Stomach (tissue), 9 donors: ENCODE measurements around the gene FAM227B. TPM values are rescaled to one million over a fixed set of nuclear protein-coding genes. Genes with fewer than 3 reads are reported as not detected.
A peak's percentile ranks its signal among the peaks of the same experiment; 100 is the strongest.

Source experiments
- DNase-seq, 2 donors: peaks; one replicate each; pipeline versions ENCODE4 v3.0.0 to v3.0.0-alpha.2; 2013 to 2019
- H3K27ac ChIP-seq, 5 donors: fragments of 200-600 bp in 4 of 5; sonication (generic) in 4 of 5; one replicate each; pipeline ENCODE4 v1.5.1; 2013 to 2019; ENCODE audit warnings: mild to moderate bottlenecking in 1 of 5, moderate library complexity in 1 of 5
- H3K27me3 ChIP-seq, 3 donors: fragments of 200-600 bp; sonication (generic); one replicate each; pipeline ENCODE4 v1.5.1; 2017 to 2019; ENCODE audit warnings: mixed run types in 1 of 3
- H3K36me3 ChIP-seq, 4 donors: fragments of 200-600 bp; sonication (generic); 1 replicate in 3 of 4; 2 replicates in 1 of 4; pipeline ENCODE4 v1.5.1; 2016 to 2019
- H3K4me1 ChIP-seq, 4 donors: fragments of 200-600 bp; sonication (generic); one replicate each; pipeline ENCODE4 v1.5.1; 2016 to 2019
- H3K4me3 ChIP-seq, 4 donors: fragments of 200-600 bp; sonication (generic) in 3 of 4; one replicate each; pipeline ENCODE4 v1.5.1; 2016 to 2019; ENCODE audit warnings: mild to moderate bottlenecking in 1 of 4
- H3K9me3 ChIP-seq, 4 donors: fragments of 200-600 bp; sonication (generic); one replicate each; pipeline ENCODE4 v1.5.1; 2016 to 2019
- CTCF ChIP-seq, 7 experiments: fragments of 450-650 bp in 4 of 7; fragments of 200-600 bp in 3 of 7; sonication (generic) in 3 of 7; IDR thresholded peaks; one replicate each; pipeline ENCODE4 v1.5.1; 2016 to 2019; ENCODE audit warnings: antibody characterized with exemption in 7 of 7, control low read depth in 2 of 7, mild to moderate bottlenecking in 1 of 7
- EP300 ChIP-seq: sonication (generic); formaldehyde crosslinking; IDR thresholded peaks from one replicate; pipeline ENCODE4 v1.6.1; 2017; ENCODE audit warnings: antibody characterized with exemption
- POLR2A ChIP-seq, 4 donors: fragments of 450-650 bp; IDR thresholded peaks; one replicate each; pipeline ENCODE4 v1.6.1; 2016; ENCODE audit warnings: antibody characterized with exemption in 4 of 4, control low read depth in 2 of 4, mild to moderate bottlenecking in 1 of 4, moderate library complexity in 1 of 4
- POLR2AphosphoS5 ChIP-seq, 3 donors: sonication (generic); formaldehyde crosslinking; IDR thresholded peaks; one replicate each; pipeline ENCODE4 v1.6.1; 2016; ENCODE audit warnings: antibody characterized with exemption in 3 of 3
- WGBS, 5 donors: extraction: QIAGEN DNeasy Blood & Tissue Kit in 3 of 5; methylation state at CpG; one replicate each; pipeline versions ENCODE4 v1.1.5 to v1.1.7; 2013 to 2018; 5-methylcytosine and 5-hydroxymethylcytosine counted together
- intact Hi-C: fragments of 100-400 bp; cut with DNase I; formaldehyde crosslinking; loops from one replicate; pipeline ENCODE4 v1.15.1; 2023; ENCODE audit warnings: low total_unique reads
- polyA plus RNA-seq, 3 donors: library from polyadenylated mRNA; stranded (reverse); fragments of 200-250 nt; gene quantifications; one replicate each; pipeline ENCODE4 v1.2.3, GENCODE V29; 2013
- total RNA-seq, 5 donors: library from RNA; depleted of rRNA; stranded (reverse); fragments of >200 nt; gene quantifications; one replicate each; pipeline versions ENCODE4 v1.1.0 to v1.2.3, GENCODE V29; 2014 to 2016
- donor health status: healthy with polysubstance abuse.
- donor health status: Bipolar disorder and iron deficiency.
- donor health status: healthy.

Gene FAM227B
- total and polyA plus RNA-seq, 8 donors: 1.3 to 7.1 (median 2.9) TPM; not detected in 1

- Histone ChIP-seq H3K9me3 (no peaks in the 10 kb centered on the region), H3K36me3 (peaks cover 6 to 23% (median 20%) of the 10 kb centered on the region in 4 donors), H3K27ac (no peak overlapping the region), H3K27me3 (no peaks in the 10 kb centered on the region), H3K4me3 (no peak overlapping the region), H3K4me1 (peaks cover 0 to 12% (median 0%) of the 10 kb centered on the region in 4 donors)
- intact Hi-C loops: no loop called here
- WGBS, 5 donors: 58 to 77% (median 66%) methylated on average over 2 of the region's 2 CpGs
- DNase-seq: peak in 1 of 2 donors; percentile 35
- TF ChIP-seq CTCF (IDR thresholded peaks at IDR 0.05) (no peak), POLR2A (IDR thresholded peaks at IDR 0.05) (no peak), POLR2AphosphoS5 (IDR thresholded peaks at IDR 0.05) (no peak), EP300 (no peak)
These were observed 305.2 kb downstream of the FAM227B start for GRCh38 chr15:49315391-49315823.

- Histone ChIP-seq H3K27me3 (no peaks in the 10 kb centered on the region), H3K4me1 (peaks cover 0 to 12% (median 0%) of the 10 kb centered on the region in 4 donors), H3K27ac (no peak overlapping the region), H3K36me3 (peaks cover 0 to 16% (median 14%) of the 10 kb centered on the region in 4 donors), H3K4me3 (no peak overlapping the region), H3K9me3 (no peaks in the 10 kb centered on the region)
- intact Hi-C loops: no loop called here
- TF ChIP-seq POLR2A (IDR thresholded peaks at IDR 0.05) (no peak), CTCF (IDR thresholded peaks at IDR 0.05) (no peak)
- DNase-seq: peak in 1 of 2 donors; percentile 43
- WGBS, 5 donors: 60 to 94% (median 78%) methylated on average over 1 of the region's 1 CpG
These were observed 305.9 kb downstream of the FAM227B start for GRCh38 chr15:49314716-49315115.

- Histone ChIP-seq H3K4me3 (no peak overlapping the region), H3K4me1 (peaks cover 0 to 17% (median 0%) of the 10 kb centered on the region in 4 donors), H3K27me3 (no peaks in the 10 kb centered on the region), H3K36me3 (peaks cover 0 to 10% (median 6%) of the 10 kb centered on the region in 4 donors), H3K27ac (no peak overlapping the region), H3K9me3 (no peaks in the 10 kb centered on the region)
- 93 to 100% (median 100%) methylated on average over 1 of the region's 1 CpG for WGBS, 5 donors
- no peak for TF ChIP-seq POLR2A (IDR thresholded peaks at IDR 0.05)
- no peak for TF ChIP-seq EP300
- TF ChIP-seq CTCF (IDR thresholded peaks at IDR 0.05): no peak
- intact Hi-C loops: no loop called here
- DNase-seq: no peak
These were observed 307.0 kb downstream of the FAM227B start for GRCh38 chr15:49313650-49314049.

GRCh38 chr15:49309889-49310288 lies 310.7 kb downstream of the FAM227B start:
- no peak for DNase-seq
- H3K4me3 ChIP-seq: no peak overlapping the region
- TF ChIP-seq CTCF (IDR thresholded peaks at IDR 0.05) (no peak), POLR2AphosphoS5 (IDR thresholded peaks at IDR 0.05) (no peak), EP300 (no peak), POLR2A (IDR thresholded peaks at IDR 0.05) (no peak)
- peaks cover 0 to 30% (median 12%) of the 10 kb centered on the region in 4 donors for H3K36me3 ChIP-seq
- no peaks in the 10 kb centered on the region for H3K27me3 ChIP-seq
- H3K27ac ChIP-seq: no peak overlapping the region
- intact Hi-C loops: no loop called here
- peaks cover 0 to 12% (median 0%) of the 10 kb centered on the region in 4 donors for H3K4me1 ChIP-seq
- no peaks in the 10 kb centered on the region for H3K9me3 ChIP-seq
